WTC11 (cell line): ENCODE data around the gene CENPF. TPM values are rescaled to one million over a fixed set of nuclear protein-coding genes. Genes with fewer than 3 reads are reported as not detected.

ENCODE experiments used
- ATAC-seq: fragments of 200-7000 bp; cut with Tn5 transposase; 2 replicates; pipeline ENCODE4 v1.10.0; 2021; ENCODE audit warnings: mild to moderate bottlenecking, moderate library complexity
- CTCF ChIA-PET: fragments of 300-600 bp; sonication (Branson Sonifier 250); formaldehyde crosslinking; loops from one replicate; lab custom pipeline; 2021; ENCODE audit warnings: antibody characterized with exemption; lab: Charles Lee
- POLR2A ChIA-PET: fragments of 350-600 bp; sonication (Branson Sonifier 250); formaldehyde crosslinking; loops from one replicate; lab custom pipeline; 2021; ENCODE audit warnings: antibody characterized with exemption; lab: Charles Lee
- DNase-seq: peaks from one replicate; pipeline ENCODE4 v3.0.0; 2021; ENCODE audit warnings: low spot score
- H3K27ac Mint-ChIP-seq: 2 replicates; pipeline ENCODE4 v1.8.0; 2021; ENCODE audit warnings: mixed read lengths
- H3K27me3 Mint-ChIP-seq: 2 replicates; pipeline ENCODE4 v1.8.0; 2021; ENCODE audit warnings: low read depth, mild to moderate bottlenecking, moderate library complexity, mixed read lengths
- H3K36me3 Mint-ChIP-seq: 2 replicates; pipeline ENCODE4 v1.8.0; 2021; ENCODE audit warnings: mixed read lengths
- H3K4me1 Mint-ChIP-seq: 2 replicates; pipeline ENCODE4 v1.8.0; 2022; ENCODE audit warnings: mixed read lengths
- H3K4me3 Mint-ChIP-seq: 2 replicates; pipeline ENCODE4 v1.8.0; 2021; ENCODE audit warnings: mild to moderate bottlenecking, moderate library complexity, mixed read lengths
- H3K9me3 Mint-ChIP-seq: 2 replicates; pipeline ENCODE4 v1.8.0; 2021; ENCODE audit warnings: mixed read lengths
- ATF1 ChIP-seq: sonication (generic); formaldehyde crosslinking; IDR thresholded peaks from 2 replicates; pipeline ENCODE4 v1.8.1; 2023; ENCODE audit warnings: mild to moderate bottlenecking, moderate library complexity, missing genetic modification reagents
- ATF2 ChIP-seq: sonication (generic); formaldehyde crosslinking; IDR thresholded peaks from 2 replicates; pipeline ENCODE4 v1.8.1; 2022; ENCODE audit warnings: low read depth, missing genetic modification reagents, borderline replicate concordance
- ATF6 ChIP-seq: sonication (generic); formaldehyde crosslinking; IDR thresholded peaks from 2 replicates; pipeline ENCODE4 v1.8.1; 2023; ENCODE audit warnings: mild to moderate bottlenecking, missing genetic modification reagents
- E2F4 ChIP-seq: sonication (generic); formaldehyde crosslinking; IDR thresholded peaks from 2 replicates; pipeline ENCODE4 v1.8.1; 2022; ENCODE audit warnings: low read depth, mild to moderate bottlenecking, moderate library complexity, missing genetic modification reagents, borderline replicate concordance
- E2F5 ChIP-seq: sonication (generic); formaldehyde crosslinking; IDR thresholded peaks from 2 replicates; pipeline ENCODE4 v1.8.1; 2022; ENCODE audit warnings: mild to moderate bottlenecking, moderate library complexity, missing genetic modification reagents
- ETV6 ChIP-seq: sonication (generic); formaldehyde crosslinking; IDR thresholded peaks from 2 replicates; pipeline ENCODE4 v1.8.1; 2022; ENCODE audit warnings: mild to moderate bottlenecking, missing genetic modification reagents
- FOXP1 ChIP-seq: sonication (generic); formaldehyde crosslinking; IDR thresholded peaks from 2 replicates; pipeline ENCODE4 v1.8.0; 2022; ENCODE audit warnings: missing genetic modification reagents, mild to moderate bottlenecking, moderate library complexity, borderline replicate concordance
- NFYB ChIP-seq: sonication (generic); formaldehyde crosslinking; conservative IDR thresholded peaks from 2 replicates; pipeline ENCODE4 v1.8.0; 2022; ENCODE audit warnings: low read depth, missing genetic modification reagents
- NR2C2 ChIP-seq: sonication (generic); formaldehyde crosslinking; IDR thresholded peaks from 2 replicates; pipeline ENCODE4 v1.8.0; 2022; ENCODE audit warnings: mild to moderate bottlenecking, missing genetic modification reagents
- NR3C1 ChIP-seq: sonication (generic); formaldehyde crosslinking; conservative IDR thresholded peaks from 2 replicates; pipeline ENCODE4 v1.8.1; 2023; ENCODE audit warnings: low read depth, mild to moderate bottlenecking, missing genetic modification reagents
- PREB ChIP-seq: sonication (generic); formaldehyde crosslinking; IDR thresholded peaks from 2 replicates; pipeline ENCODE4 v1.8.1; 2022; ENCODE audit warnings: mild to moderate bottlenecking, missing genetic modification reagents, moderate library complexity, borderline replicate concordance
- PRRX2 ChIP-seq: fragments of 250-450 bp; sonication (Bioruptor Pico); IDR thresholded peaks from 2 replicates; pipeline ENCODE4 v1.8.0; 2021; ENCODE audit warnings: mild to moderate bottlenecking
- RORB ChIP-seq: fragments of 250-450 bp; sonication (Bioruptor Pico); IDR thresholded peaks from 2 replicates; pipeline ENCODE4 v1.9.0; 2021; ENCODE audit warnings: mild to moderate bottlenecking
- SP1 ChIP-seq: sonication (generic); formaldehyde crosslinking; conservative IDR thresholded peaks from 2 replicates; pipeline ENCODE4 v1.8.1; 2022; ENCODE audit warnings: missing genetic modification reagents
- TEAD1 ChIP-seq: sonication (generic); formaldehyde crosslinking; IDR thresholded peaks from 2 replicates; pipeline ENCODE4 v1.8.0; 2022; ENCODE audit warnings: mild to moderate bottlenecking, missing genetic modification reagents
- TP53 ChIP-seq: sonication (generic); formaldehyde crosslinking; IDR thresholded peaks from 2 replicates; pipeline ENCODE4 v1.8.1; 2023; ENCODE audit warnings: mild to moderate bottlenecking, missing genetic modification reagents
- USF1 ChIP-seq: sonication (generic); formaldehyde crosslinking; IDR thresholded peaks from 2 replicates; pipeline ENCODE4 v1.8.0; 2022; ENCODE audit warnings: mild to moderate bottlenecking, missing genetic modification reagents
- total RNA-seq: library from RNA; stranded (reverse); gene quantifications from 3 replicates; pipeline ENCODE4 v1.2.3, GENCODE V29; 2021
- TF ChIP-seq, protein P1 (sequence below): sonication (generic); formaldehyde crosslinking; IDR thresholded peaks from 2 replicates; pipeline ENCODE4 v1.8.0; 2022; ENCODE audit warnings: mild to moderate bottlenecking, missing genetic modification reagents
- TF ChIP-seq, protein P2 (sequence below): fragments of 250-450 bp; sonication (Bioruptor Pico); IDR thresholded peaks from 2 replicates; pipeline ENCODE4 v1.8.0; 2021; ENCODE audit warnings: mild to moderate bottlenecking
- TF ChIP-seq, protein P3 (sequence below): sonication (generic); formaldehyde crosslinking; IDR thresholded peaks from 2 replicates; pipeline ENCODE4 v1.8.0; 2022; ENCODE audit warnings: mild to moderate bottlenecking, missing genetic modification reagents

The CENPF gene
- total RNA-seq, 1 experiment from 2014 or later: 166 TPM

DNA sequence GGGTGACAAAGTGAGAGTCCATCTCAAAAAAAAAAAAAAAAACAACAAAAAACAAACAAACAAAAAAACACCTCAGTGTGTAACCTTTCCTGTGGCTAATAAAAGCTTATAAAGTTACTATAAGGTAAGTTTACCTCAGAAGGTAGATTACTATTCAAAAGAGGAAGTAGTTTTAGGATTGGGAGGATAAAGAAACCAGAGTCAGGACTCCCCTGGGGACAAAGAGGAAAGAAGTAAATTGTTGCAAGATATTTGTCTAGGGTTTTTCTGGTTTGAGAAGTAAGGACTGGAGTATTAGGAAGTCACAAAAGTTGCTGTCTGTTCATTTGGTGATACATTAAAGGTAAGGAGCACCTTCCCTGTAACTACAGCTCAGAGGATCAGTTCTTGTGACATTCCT is 23.8 kb upstream of the CENPF start:
- TF ChIP-seq NR3C1: no peak
- TF ChIP-seq, protein P1, sequence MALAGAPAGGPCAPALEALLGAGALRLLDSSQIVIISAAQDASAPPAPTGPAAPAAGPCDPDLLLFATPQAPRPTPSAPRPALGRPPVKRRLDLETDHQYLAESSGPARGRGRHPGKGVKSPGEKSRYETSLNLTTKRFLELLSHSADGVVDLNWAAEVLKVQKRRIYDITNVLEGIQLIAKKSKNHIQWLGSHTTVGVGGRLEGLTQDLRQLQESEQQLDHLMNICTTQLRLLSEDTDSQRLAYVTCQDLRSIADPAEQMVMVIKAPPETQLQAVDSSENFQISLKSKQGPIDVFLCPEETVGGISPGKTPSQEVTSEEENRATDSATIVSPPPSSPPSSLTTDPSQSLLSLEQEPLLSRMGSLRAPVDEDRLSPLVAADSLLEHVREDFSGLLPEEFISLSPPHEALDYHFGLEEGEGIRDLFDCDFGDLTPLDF (CRISPR knock-in tag): no peak
- TF ChIP-seq NFYB (CRISPR knock-in tag): no peak
- no peak for TF ChIP-seq ATF6 (CRISPR knock-in tag)
- TF ChIP-seq FOXP1 (CRISPR knock-in tag): no peak
- no peak for TF ChIP-seq PREB
- no peak for TF ChIP-seq ATF1 (CRISPR knock-in tag)
- TF ChIP-seq ETV6 (CRISPR knock-in tag): no peak
- TF ChIP-seq, protein P2, sequence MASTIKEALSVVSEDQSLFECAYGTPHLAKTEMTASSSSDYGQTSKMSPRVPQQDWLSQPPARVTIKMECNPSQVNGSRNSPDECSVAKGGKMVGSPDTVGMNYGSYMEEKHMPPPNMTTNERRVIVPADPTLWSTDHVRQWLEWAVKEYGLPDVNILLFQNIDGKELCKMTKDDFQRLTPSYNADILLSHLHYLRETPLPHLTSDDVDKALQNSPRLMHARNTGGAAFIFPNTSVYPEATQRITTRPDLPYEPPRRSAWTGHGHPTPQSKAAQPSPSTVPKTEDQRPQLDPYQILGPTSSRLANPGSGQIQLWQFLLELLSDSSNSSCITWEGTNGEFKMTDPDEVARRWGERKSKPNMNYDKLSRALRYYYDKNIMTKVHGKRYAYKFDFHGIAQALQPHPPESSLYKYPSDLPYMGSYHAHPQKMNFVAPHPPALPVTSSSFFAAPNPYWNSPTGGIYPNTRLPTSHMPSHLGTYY (CRISPR knock-in tag): no peak
- no peak for TF ChIP-seq RORB (CRISPR knock-in tag)
- TF ChIP-seq NR2C2 (CRISPR knock-in tag): no peak
- no peak for TF ChIP-seq E2F4
- TF ChIP-seq ATF2 (CRISPR knock-in tag): no peak
- TF ChIP-seq TP53 (CRISPR knock-in tag): no peak
- no peak for TF ChIP-seq SP1 (CRISPR knock-in tag)
- TF ChIP-seq USF1: no peak
- no peak for TF ChIP-seq TEAD1 (CRISPR knock-in tag)
- TF ChIP-seq E2F5: no peak
- TF ChIP-seq, protein P3, sequence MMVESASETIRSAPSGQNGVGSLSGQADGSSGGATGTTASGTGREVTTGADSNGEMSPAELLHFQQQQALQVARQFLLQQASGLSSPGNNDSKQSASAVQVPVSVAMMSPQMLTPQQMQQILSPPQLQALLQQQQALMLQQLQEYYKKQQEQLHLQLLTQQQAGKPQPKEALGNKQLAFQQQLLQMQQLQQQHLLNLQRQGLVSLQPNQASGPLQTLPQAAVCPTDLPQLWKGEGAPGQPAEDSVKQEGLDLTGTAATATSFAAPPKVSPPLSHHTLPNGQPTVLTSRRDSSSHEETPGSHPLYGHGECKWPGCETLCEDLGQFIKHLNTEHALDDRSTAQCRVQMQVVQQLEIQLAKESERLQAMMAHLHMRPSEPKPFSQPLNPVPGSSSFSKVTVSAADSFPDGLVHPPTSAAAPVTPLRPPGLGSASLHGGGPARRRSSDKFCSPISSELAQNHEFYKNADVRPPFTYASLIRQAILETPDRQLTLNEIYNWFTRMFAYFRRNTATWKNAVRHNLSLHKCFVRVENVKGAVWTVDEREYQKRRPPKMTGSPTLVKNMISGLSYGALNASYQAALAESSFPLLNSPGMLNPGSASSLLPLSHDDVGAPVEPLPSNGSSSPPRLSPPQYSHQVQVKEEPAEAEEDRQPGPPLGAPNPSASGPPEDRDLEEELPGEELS (CRISPR knock-in tag): no peak
- no peak for TF ChIP-seq PRRX2 (CRISPR knock-in tag)
- DNase-seq: no peak
- Mint-ChIP-seq H3K9me3 (peaks cover 34% of the 10 kb centered on the region), H3K36me3 (peaks cover 28% of the 10 kb centered on the region), H3K4me3 (no peak overlapping the region), H3K27me3 (peaks cover 2% of the 10 kb centered on the region; the same call in 1 of the 2 replicates), H3K27ac (no peak overlapping the region), H3K4me1 (peaks cover 16% of the 10 kb centered on the region)
- ChIA-PET CTCF (no interaction called here), POLR2A (no interaction called here)
- no peak for ATAC-seq
